ENCODE data around the gene CCDC68. TPM values are rescaled to one million over a fixed set of nuclear protein-coding genes. Genes with fewer than 3 reads are reported as not detected.

Gene CCDC68
- polyA plus RNA-seq, 2 of the 4 experiments (the other 2 are of a cell fraction), result 3.1 to 12.4 TPM

DNA sequence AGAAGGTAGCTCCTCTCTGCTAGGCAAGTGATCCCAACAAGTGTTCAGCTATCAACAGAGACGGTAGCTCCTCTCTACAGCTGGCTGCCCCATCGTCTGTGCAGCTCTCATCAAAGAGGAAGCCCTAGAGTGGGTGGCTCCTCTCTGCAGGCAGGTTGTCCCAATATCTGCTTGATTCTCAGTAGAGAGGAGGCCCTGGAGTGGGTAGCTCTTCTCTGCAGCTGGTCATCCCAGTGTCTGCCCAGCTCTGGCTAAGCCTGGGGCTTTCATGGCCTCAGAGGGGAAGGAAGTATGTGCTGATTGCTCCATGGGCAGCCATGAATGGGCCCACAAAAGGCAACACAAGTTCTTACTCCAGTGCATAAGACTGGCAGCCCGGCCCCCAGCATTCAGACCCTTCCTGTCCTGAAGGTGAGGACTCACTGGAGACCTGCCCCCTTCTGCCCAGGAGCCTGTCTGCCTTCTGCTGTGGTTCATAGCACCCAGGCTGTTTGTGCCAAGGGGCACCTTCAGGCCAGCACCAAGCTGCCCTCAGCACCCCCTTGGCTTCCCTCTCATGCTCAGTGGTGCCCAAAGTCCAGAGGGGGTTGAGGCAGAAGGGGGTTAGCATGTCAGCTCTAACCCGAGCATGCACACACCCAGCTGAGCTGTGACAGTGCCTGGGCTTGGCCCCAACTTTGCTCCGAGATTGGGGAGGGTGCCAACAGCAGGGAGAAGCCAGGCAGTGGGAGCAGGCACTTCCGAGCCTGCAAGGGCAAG lies 48.9 kb downstream of the CCDC68 start:
- FAIRE-seq (no peak), DNase-seq (ENCODE audit: low read depth in 1 of 2, low spot score in 1 of 2) (no peak), ATAC-seq (no peak)
- Histone ChIP-seq H3K9me3 (no peaks in the 10 kb centered on the region), H3K4me3 (no peak overlapping the region), H3K4me2 (no peak overlapping the region), H3K4me1 (no peaks in the 10 kb centered on the region), H3K27ac (no peak overlapping the region)
- ChIA-PET CTCF (interaction anchor here (1.7 kb wide), 1 partner anchor 11 kb away, joined by 4 read pairs; no protein-coding TSS in a partner anchor), POLR2A (no interaction called here)
- TF ChIP-seq TFCP2L1 (CRISPR knock-in tag; IDR thresholded peaks at IDR 0.05), result no peak
- TF ChIP-seq RFX5 (IDR thresholded peaks at IDR 0.05), result no peak
- TF ChIP-seq RAD21 (conservative IDR thresholded peaks at IDR 0.05 in 1 of 2, IDR thresholded peaks at IDR 0.05 in 1 of 2), result no peak
- no peak for TF ChIP-seq ELK1 (IDR thresholded peaks at IDR 0.05; ENCODE audit: low read depth, low read length)
- no peak for TF ChIP-seq ESRRA (IDR thresholded peaks at IDR 0.05; ENCODE audit: borderline replicate concordance, low read length)
- TF ChIP-seq, protein P1, sequence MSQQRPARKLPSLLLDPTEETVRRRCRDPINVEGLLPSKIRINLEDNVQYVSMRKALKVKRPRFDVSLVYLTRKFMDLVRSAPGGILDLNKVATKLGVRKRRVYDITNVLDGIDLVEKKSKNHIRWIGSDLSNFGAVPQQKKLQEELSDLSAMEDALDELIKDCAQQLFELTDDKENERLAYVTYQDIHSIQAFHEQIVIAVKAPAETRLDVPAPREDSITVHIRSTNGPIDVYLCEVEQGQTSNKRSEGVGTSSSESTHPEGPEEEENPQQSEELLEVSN (IDR thresholded peaks at IDR 0.05; ENCODE audit: borderline replicate concordance, low read depth), result no peak
- TF ChIP-seq FOSB (CRISPR knock-in tag; IDR thresholded peaks at IDR 0.05), result no peak
- no peak for TF ChIP-seq BCL3 (IDR thresholded peaks at IDR 0.05)
- no peak for TF ChIP-seq EHMT2 (IDR thresholded peaks at IDR 0.05; ENCODE audit: low read depth)
- no peak for TF ChIP-seq SREBF2 (IDR thresholded peaks at IDR 0.05)
- WGBS (ENCODE audit: missing lambda C conversion rate), result no CpG with 5 or more reads among the region's 6 CpGs

GRCh38 chr18:54909538-54909937 lies 49.7 kb downstream of the CCDC68 start:
- POLR2A ChIA-PET, result no interaction called here
- FAIRE-seq, result no peak
- CTCF ChIA-PET, result interaction anchor here (1.2 to 1.7 kb wide), 2 partner anchors 11 to 56 kb away, joined by 3 to 4 read pairs; no protein-coding TSS in a partner anchor
- no peak for ATAC-seq
- no peak overlapping the region for H3K4me2 ChIP-seq
- H3K4me3 ChIP-seq, result no peak overlapping the region
- no peak overlapping the region for H3K27ac ChIP-seq
- H3K9me3 ChIP-seq, result no peaks in the 10 kb centered on the region
- WGBS (ENCODE audit: missing lambda C conversion rate), result 89% methylated on average over 3 of the region's 11 CpGs
- no peak for TF ChIP-seq FOXS1 (CRISPR knock-in tag; IDR thresholded peaks at IDR 0.05)
- no peak for TF ChIP-seq TP53 (CRISPR knock-in tag; IDR thresholded peaks at IDR 0.05)
- TF ChIP-seq CTCF (IDR thresholded peaks at IDR 0.05), result no peak
- TF ChIP-seq EHF (CRISPR knock-in tag; IDR thresholded peaks at IDR 0.05), result no peak
- no peak for TF ChIP-seq ESRRA (IDR thresholded peaks at IDR 0.05; ENCODE audit: borderline replicate concordance, low read length)
- TF ChIP-seq HOXA7 (CRISPR knock-in tag; IDR thresholded peaks at IDR 0.05), result no peak
- TF ChIP-seq MAX (IDR thresholded peaks at IDR 0.05), result no peak
- no peak for TF ChIP-seq BCL3 (IDR thresholded peaks at IDR 0.05)
- TF ChIP-seq JUNB (IDR thresholded peaks at IDR 0.05), result no peak
- no peak for TF ChIP-seq JUN (IDR thresholded peaks at IDR 0.05)
- TF ChIP-seq ELK1 (IDR thresholded peaks at IDR 0.05; ENCODE audit: low read depth, low read length), result no peak
- TF ChIP-seq RARB (CRISPR knock-in tag; IDR thresholded peaks at IDR 0.05), result no peak
- no peak for TF ChIP-seq EP300 (IDR thresholded peaks at IDR 0.05)
- no peak for TF ChIP-seq RNF2 (IDR thresholded peaks at IDR 0.05; ENCODE audit: borderline replicate concordance, low read depth)
- TF ChIP-seq, protein P2, sequence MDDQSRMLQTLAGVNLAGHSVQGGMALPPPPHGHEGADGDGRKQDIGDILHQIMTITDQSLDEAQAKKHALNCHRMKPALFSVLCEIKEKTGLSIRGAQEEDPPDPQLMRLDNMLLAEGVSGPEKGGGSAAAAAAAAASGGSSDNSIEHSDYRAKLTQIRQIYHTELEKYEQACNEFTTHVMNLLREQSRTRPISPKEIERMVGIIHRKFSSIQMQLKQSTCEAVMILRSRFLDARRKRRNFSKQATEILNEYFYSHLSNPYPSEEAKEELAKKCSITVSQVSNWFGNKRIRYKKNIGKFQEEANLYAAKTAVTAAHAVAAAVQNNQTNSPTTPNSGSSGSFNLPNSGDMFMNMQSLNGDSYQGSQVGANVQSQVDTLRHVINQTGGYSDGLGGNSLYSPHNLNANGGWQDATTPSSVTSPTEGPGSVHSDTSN (IDR thresholded peaks at IDR 0.05), result no peak
- no peak for TF ChIP-seq TFCP2L1 (CRISPR knock-in tag; IDR thresholded peaks at IDR 0.05)
- TF ChIP-seq, protein P3, sequence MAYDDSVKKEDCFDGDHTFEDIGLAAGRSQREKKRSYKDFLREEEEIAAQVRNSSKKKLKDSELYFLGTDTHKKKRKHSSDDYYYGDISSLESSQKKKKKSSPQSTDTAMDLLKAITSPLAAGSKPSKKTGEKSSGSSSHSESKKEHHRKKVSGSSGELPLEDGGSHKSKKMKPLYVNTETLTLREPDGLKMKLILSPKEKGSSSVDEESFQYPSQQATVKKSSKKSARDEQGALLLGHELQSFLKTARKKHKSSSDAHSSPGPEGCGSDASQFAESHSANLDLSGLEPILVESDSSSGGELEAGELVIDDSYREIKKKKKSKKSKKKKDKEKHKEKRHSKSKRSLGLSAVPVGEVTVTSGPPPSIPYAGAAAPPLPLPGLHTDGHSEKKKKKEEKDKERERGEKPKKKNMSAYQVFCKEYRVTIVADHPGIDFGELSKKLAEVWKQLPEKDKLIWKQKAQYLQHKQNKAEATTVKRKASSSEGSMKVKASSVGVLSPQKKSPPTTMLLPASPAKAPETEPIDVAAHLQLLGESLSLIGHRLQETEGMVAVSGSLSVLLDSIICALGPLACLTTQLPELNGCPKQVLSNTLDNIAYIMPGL (CRISPR knock-in tag; IDR thresholded peaks at IDR 0.05; ENCODE audit: borderline replicate concordance), result no peak
- no peak for TF ChIP-seq ZSCAN20 (CRISPR knock-in tag; IDR thresholded peaks at IDR 0.05)
- no peak for TF ChIP-seq KDM5A (IDR thresholded peaks at IDR 0.05)
- no peak for DNase-seq (ENCODE audit: low read depth in 1 of 2, low spot score in 1 of 2)
- H3K4me1 ChIP-seq, result no peaks in the 10 kb centered on the region

All from A549 (cell line).